Lower lobe of right lung (tissue), 2 donors: ENCODE data around the gene EN2. TPM values are rescaled to one million over a fixed set of nuclear protein-coding genes. Genes with fewer than 3 reads are reported as not detected.

Experiments used
- ATAC-seq, 2 donors: fragments of 200-7000 bp; cut with Tn5 transposase; one replicate each; pipeline ENCODE4 v1.9.1; 2020 to 2022; ENCODE audit warnings: mild to moderate bottlenecking in 2 of 2, moderate library complexity in 2 of 2
- DNase-seq: peaks from one replicate; pipeline ENCODE4 v3.0.0-alpha.2; 2020
- H3K27ac ChIP-seq: fragments of 200-600 bp; one replicate; pipeline ENCODE4 v1.8.0; 2022
- H3K27me3 ChIP-seq: fragments of 200-600 bp; one replicate; pipeline ENCODE4 v1.8.0; 2022; ENCODE audit warnings: low read depth
- H3K36me3 ChIP-seq: fragments of 200-600 bp; one replicate; pipeline ENCODE4 v1.8.0; 2022; ENCODE audit warnings: mild to moderate bottlenecking
- H3K4me1 ChIP-seq: fragments of 200-600 bp; one replicate; pipeline ENCODE4 v1.8.0; 2022
- H3K4me3 ChIP-seq: fragments of 200-600 bp; one replicate; pipeline ENCODE4 v1.8.0; 2022; ENCODE audit warnings: mild to moderate bottlenecking
- H3K9me3 ChIP-seq: fragments of 200-600 bp; one replicate; pipeline ENCODE4 v1.8.0; 2022
- CTCF ChIP-seq: fragments of 200-600 bp; IDR thresholded peaks from one replicate; pipeline ENCODE4 v1.8.0; 2022; ENCODE audit warnings: antibody characterized with exemption, mild to moderate bottlenecking
- intact Hi-C: fragments of 100-400 bp; cut with DNase I; formaldehyde crosslinking; loops from one replicate; pipeline ENCODE4 v1.11.0; 2022
- total RNA-seq: library from RNA; stranded (reverse); fragmentation: NEBNext Ultra II Directional; extraction: Animal tissue kit (Norgen Biotek cat#: 25700); gene quantifications from one replicate; pipeline ENCODE4 v1.2.1, GENCODE V29; 2021
- donor health status: DM: no; HTN: yes; CAD: no; lungs with severe emphysema.

EN2 gene
- total RNA-seq, 1 donor from 2014 or later, result not detected

GRCh38 chr7:155449869-155450557, 7.9 kb upstream of the EN2 start:
- Histone ChIP-seq H3K4me1 (peaks cover 24% of the 10 kb centered on the region), H3K4me3 (no peak overlapping the region), H3K9me3 (no peaks in the 10 kb centered on the region), H3K27ac (no peak overlapping the region), H3K27me3 (peaks cover 92% of the 10 kb centered on the region), H3K36me3 (no peaks in the 10 kb centered on the region)
- intact Hi-C loops, result no loop called here
- peak; percentile 14 for DNase-seq
- peak in 1 of 2 donors; percentile 9 for ATAC-seq
- TF ChIP-seq CTCF, result no peak

GRCh38 chr7:155450558-155450969, 7.4 kb upstream of the EN2 start:
- ATAC-seq, result no peak
- intact Hi-C loops, result no loop called here
- H3K27me3 ChIP-seq, result peaks cover 96% of the 10 kb centered on the region
- H3K4me3 ChIP-seq, result no peak overlapping the region
- no peaks in the 10 kb centered on the region for H3K9me3 ChIP-seq
- DNase-seq, result peak; percentile 25
- no peak overlapping the region for H3K27ac ChIP-seq
- peaks cover 24% of the 10 kb centered on the region for H3K4me1 ChIP-seq
- H3K36me3 ChIP-seq, result no peaks in the 10 kb centered on the region
- TF ChIP-seq CTCF, result no peak

- peaks cover 24% of the 10 kb centered on the region for H3K4me1 ChIP-seq
- H3K36me3 ChIP-seq, result no peaks in the 10 kb centered on the region
- DNase-seq (peak; percentile 27), ATAC-seq (no peak)
- H3K9me3 ChIP-seq, result no peaks in the 10 kb centered on the region
- H3K27ac ChIP-seq, result no peak overlapping the region
- H3K27me3 ChIP-seq, result peaks cover 98% of the 10 kb centered on the region
- no peak for TF ChIP-seq CTCF
- intact Hi-C loops, result no loop called here
- H3K4me3 ChIP-seq, result no peak overlapping the region
These were observed 6.7 kb upstream of the EN2 start for GRCh38 chr7:155450970-155451801.

GRCh38 chr7:155451840-155452239, 6.1 kb upstream of the EN2 start:
- DNase-seq (peak; percentile 6), ATAC-seq (no peak)
- Histone ChIP-seq H3K9me3 (no peaks in the 10 kb centered on the region), H3K27ac (no peak overlapping the region), H3K36me3 (no peaks in the 10 kb centered on the region), H3K27me3 (peaks cover 100% of the 10 kb centered on the region), H3K4me1 (peaks cover 27% of the 10 kb centered on the region), H3K4me3 (no peak overlapping the region)
- intact Hi-C loops, result no loop called here
- no peak for TF ChIP-seq CTCF

- TF ChIP-seq CTCF, result no peak
- Histone ChIP-seq H3K27ac (no peak overlapping the region), H3K9me3 (no peaks in the 10 kb centered on the region), H3K36me3 (no peaks in the 10 kb centered on the region), H3K27me3 (peaks cover 97% of the 10 kb centered on the region), H3K4me3 (no peak overlapping the region), H3K4me1 (peaks cover 31% of the 10 kb centered on the region)
- intact Hi-C loops, result no loop called here
- no peak for ATAC-seq
- DNase-seq, result no peak
These were observed 5.2 kb upstream of the EN2 start for GRCh38 chr7:155452505-155453295.
